Left hindlimb (tissue), 1 donor: ENCODE measurements around the gene KIFC1.

Experiments
- DNase-seq: peaks from one replicate; pipeline ENCODE4 v3.0.0-alpha.2; 2018

KIFC1 gene

GRCh38 chr6:33445119-33445603 is 53.5 kb downstream of the KIFC1 start:
- DNase-seq: no peak

DNA sequence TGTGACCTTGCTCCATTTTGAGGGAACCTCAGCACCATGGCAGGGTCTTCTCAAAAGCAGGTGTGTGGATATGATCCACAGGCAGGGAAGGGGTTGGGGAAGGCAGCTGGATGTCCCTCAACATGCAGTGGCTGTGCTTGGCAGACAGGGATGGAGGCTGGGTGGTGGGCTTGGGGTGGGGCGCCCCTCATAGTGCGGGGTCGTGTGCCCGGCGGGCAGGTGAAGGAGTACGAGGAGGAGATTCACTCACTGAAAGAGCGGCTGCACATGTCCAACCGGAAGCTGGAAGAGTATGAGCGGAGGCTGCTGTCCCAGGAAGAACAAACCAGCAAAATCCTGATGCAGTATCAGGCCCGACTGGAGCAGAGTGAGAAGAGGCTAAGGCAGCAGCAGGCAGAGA is 54.7 kb downstream of the KIFC1 start:
- DNase-seq: no peak

GRCh38 chr6:33450434-33450833 is 58.8 kb downstream of the KIFC1 start:
- DNase-seq: no peak

GRCh38 chr6:33451606-33452005 is 60.0 kb downstream of the KIFC1 start:
- DNase-seq: no peak

DNA sequence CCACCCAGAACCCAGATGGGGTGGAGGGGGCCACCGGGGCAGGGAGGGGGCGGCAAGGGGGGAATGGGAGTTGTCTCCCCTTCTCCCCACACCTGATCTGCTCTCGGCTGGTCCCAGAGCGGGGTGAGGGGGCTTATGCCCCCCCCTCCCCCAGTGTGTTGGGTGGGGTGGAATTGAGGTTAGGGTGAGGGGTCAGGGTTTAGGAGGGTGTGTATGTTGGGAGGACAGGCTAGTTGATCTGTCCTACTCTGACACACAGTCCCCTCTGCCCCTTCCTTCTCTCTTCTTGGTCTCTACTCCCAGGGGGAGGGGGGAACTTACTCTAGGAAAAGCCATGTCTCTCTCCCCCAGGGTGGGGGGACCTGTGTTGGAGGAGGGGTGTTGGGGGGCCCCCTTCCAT is 60.9 kb downstream of the KIFC1 start:
- DNase-seq: no peak

DNA sequence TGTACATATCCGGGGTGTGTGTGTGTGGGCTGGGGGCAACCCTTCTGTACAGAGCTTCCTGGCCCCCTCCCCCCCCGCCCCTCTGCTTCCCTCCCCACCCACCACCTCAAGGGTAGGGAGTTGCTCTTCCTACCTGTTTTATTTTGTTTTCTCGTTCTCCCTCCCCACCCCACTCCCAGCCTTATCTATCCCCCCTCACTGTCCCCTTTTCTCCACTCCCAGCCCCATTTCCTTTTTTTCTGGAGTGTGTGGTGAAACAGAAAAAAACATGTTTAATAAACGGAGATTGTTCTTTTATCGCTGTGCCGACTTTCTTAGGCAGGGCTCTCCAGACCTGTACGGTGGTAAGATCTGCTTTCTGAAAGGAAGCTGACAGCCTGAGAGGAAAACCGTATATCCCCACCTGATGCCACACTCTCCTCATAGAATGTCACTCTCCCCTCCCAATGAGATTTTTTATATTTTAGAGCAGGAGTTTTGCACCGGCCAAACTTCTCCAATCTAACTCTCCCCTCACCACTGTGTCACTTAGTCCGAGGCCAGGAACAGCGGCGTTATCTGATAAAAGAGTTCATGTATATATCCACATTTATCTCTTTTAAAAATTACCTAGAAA is 61.9 kb downstream of the KIFC1 start:
- DNase-seq: no peak

GRCh38 chr6:33454009-33454946 is 62.7 kb downstream of the KIFC1 start, which contains the start of gene ZBTB9:
Gene ZBTB9, plus strand, starts transcription at chr6:33454576. Its CDS starts 525 bp downstream, at chr6:33455101.
- DNase-seq: peak; percentile 96

- no peak for DNase-seq
Observed at GRCh38 chr6:33455051-33455450, 63.4 kb downstream of the KIFC1 start.

GRCh38 chr6:33456156-33456555 is 64.5 kb downstream of the KIFC1 start:
- no peak for DNase-seq

DNA sequence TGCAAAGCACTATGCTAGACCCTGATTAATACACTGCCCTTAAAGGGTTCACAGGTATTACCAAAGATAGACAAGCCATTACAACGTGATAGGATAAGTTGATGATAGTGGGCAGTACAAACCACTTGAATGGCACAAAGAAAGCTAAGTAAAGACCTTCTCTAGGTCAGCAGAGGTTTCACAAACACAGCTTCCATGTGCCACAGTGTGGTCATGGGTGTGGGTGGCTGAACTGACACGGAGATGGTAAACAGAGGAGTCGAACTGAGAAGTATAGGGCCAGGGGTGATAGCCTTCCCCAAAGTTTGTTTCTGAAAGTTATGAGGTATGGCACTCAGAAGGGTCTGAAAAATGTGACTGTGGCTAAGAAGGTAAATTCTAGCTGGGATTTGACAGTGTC is 67.1 kb downstream of the KIFC1 start:
- no peak for DNase-seq

DNA sequence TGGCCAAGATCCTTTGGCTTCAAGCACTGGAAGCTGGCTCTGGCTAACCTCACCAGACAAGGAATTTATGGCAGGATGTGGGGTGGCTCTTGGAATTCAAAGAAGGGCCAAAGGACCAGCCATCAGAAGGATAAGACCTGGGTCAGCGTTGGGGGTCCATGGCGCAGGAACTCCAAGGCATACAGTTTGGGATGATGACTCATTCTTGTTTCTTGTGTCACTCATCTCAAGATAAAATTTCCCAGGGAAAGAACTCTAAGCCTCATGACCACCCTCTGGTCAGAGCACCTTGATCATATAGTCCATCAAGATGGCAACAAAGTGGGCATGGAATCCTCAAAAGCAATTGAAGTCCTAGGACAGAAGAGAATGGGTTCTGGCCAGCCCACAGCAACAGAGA is 67.6 kb downstream of the KIFC1 start:
- no peak for DNase-seq
